Uterus (tissue), 4 donors: Measurements from ENCODE around the gene ALDH3A2. TPM values are rescaled to one million over a fixed set of nuclear protein-coding genes. Genes with fewer than 3 reads are reported as not detected.

Source experiments
- DNase-seq, 2 donors: peaks; one replicate each; pipeline ENCODE4 v3.0.0-alpha.2; 2019 to 2020
- H3K27ac ChIP-seq, 2 donors: fragments of 200-600 bp; sonication (generic); 1 replicate in 1 of 2; 2 replicates in 1 of 2; pipeline ENCODE4 v1.5.1; 2016 to 2018
- H3K27me3 ChIP-seq, 2 donors: fragments of 200-600 bp; sonication (generic); one replicate each; pipeline ENCODE4 v1.5.1; 2018 to 2019; ENCODE audit warnings: control low read depth in 1 of 2
- H3K36me3 ChIP-seq, 2 donors: fragments of 200-600 bp; sonication (generic); one replicate each; pipeline ENCODE4 v1.5.1; 2019; ENCODE audit warnings: control low read depth in 1 of 2
- H3K4me1 ChIP-seq, 2 donors: fragments of 200-600 bp; sonication (generic); one replicate each; pipeline ENCODE4 v1.5.1; 2018 to 2019; ENCODE audit warnings: control low read depth in 1 of 2
- H3K4me3 ChIP-seq, 2 donors: fragments of 200-600 bp; sonication (generic); 1 replicate in 1 of 2; 2 replicates in 1 of 2; pipeline ENCODE4 v1.5.1; 2018 to 2019; ENCODE audit warnings: mild to moderate bottlenecking in 1 of 2
- H3K9me3 ChIP-seq, 2 donors: fragments of 200-600 bp; sonication (generic); one replicate each; pipeline ENCODE4 v1.5.1; 2019; ENCODE audit warnings: control low read depth in 1 of 2
- POLR2A ChIP-seq, 2 donors: fragments of 450-650 bp; IDR thresholded peaks; one replicate each; pipeline ENCODE4 v1.6.1; 2016; ENCODE audit warnings: antibody characterized with exemption in 2 of 2, mild to moderate bottlenecking in 1 of 2, moderate library complexity in 1 of 2
- intact Hi-C: fragments of 100-400 bp; cut with DNase I; formaldehyde crosslinking; loops from one replicate; pipeline ENCODE4 v1.15.1; 2023; ENCODE audit warnings: low total_unique reads
- total RNA-seq, 4 donors: library from RNA; depleted of rRNA in 3 of 4; stranded (reverse); fragments of >200 nt in 3 of 4; gene quantifications; one replicate each; pipeline versions ENCODE4 v1.1.0 to v1.2.4, GENCODE V29; 2014 to 2023
- TF ChIP-seq, protein P1 (sequence below), 4 experiments: fragments of 200-600 bp in 2 of 4; fragments of 450-650 bp in 2 of 4; sonication (generic) in 2 of 4; IDR thresholded peaks; one replicate each; pipeline ENCODE4 v1.5.1; 2016 to 2019; ENCODE audit warnings: antibody characterized with exemption in 4 of 4, mild to moderate bottlenecking in 2 of 4, moderate library complexity in 1 of 4
- donor health status: DM: yes; HTN: yes; CAD: no.

ALDH3A2 gene
- total RNA-seq, 4 donors from 2014 or later = 19.0 to 166 (median 82.5) TPM

DNA sequence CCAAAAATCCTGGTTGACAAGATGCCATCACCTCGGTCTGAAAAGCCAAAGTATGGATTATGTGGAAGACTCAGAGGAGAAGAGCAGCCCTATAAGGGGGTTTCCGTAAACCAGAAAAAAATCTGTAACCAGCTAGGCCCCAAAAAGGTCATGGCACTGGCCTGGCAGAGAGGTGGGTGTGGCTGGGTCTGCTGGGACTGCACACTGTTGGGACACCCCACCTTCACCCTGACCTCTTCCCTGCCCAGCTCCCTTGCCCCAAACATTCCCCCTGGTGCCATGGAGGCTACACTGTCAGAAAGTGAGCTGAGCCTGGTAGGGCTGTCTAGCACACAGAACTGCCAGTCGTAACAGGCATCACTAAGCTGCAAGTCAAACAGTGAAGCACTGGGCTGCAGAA is 61.3 kb downstream of the ALDH3A2 start:
- intact Hi-C loops = no loop called here
- no peak for DNase-seq
- no peak for TF ChIP-seq POLR2A (IDR thresholded peaks at IDR 0.05)
- TF ChIP-seq, protein P1, sequence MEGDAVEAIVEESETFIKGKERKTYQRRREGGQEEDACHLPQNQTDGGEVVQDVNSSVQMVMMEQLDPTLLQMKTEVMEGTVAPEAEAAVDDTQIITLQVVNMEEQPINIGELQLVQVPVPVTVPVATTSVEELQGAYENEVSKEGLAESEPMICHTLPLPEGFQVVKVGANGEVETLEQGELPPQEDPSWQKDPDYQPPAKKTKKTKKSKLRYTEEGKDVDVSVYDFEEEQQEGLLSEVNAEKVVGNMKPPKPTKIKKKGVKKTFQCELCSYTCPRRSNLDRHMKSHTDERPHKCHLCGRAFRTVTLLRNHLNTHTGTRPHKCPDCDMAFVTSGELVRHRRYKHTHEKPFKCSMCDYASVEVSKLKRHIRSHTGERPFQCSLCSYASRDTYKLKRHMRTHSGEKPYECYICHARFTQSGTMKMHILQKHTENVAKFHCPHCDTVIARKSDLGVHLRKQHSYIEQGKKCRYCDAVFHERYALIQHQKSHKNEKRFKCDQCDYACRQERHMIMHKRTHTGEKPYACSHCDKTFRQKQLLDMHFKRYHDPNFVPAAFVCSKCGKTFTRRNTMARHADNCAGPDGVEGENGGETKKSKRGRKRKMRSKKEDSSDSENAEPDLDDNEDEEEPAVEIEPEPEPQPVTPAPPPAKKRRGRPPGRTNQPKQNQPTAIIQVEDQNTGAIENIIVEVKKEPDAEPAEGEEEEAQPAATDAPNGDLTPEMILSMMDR (IDR thresholded peaks at IDR 0.05) = no peak
- Histone ChIP-seq H3K4me3 (no peak overlapping the region), H3K9me3 (no peaks in the 10 kb centered on the region), H3K27ac (no peak overlapping the region), H3K36me3 (no peaks in the 10 kb centered on the region), H3K27me3 (no peaks in the 10 kb centered on the region), H3K4me1 (no peaks in the 10 kb centered on the region)

DNA sequence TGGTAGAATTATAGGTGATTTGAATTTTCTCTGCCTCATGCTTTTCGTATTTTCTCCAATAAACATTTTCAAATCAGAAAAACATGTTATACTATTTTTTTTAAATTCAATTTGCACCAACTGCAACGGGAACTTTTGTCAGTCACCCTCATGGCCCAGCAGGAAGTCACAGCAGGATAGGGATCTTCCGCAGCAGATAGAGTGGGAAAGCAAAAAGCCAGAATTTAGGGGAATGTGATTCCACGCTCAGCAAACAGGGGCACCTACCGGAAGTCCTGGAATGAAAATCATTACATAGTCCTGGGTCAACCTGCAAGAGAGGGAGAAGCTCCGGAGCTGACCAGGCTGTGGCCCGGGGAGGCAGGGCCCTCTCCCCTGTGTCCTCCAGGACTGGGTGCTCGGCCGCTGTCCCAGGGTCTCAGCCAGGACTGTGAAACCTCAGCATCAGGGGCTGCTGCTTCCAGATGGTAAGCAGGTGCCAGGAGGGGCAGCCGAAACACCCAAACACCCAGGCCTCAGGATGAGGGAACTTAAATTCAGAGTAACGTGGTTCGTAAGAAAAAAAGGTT is 64.0 kb downstream of the ALDH3A2 start:
- no peaks in the 10 kb centered on the region for H3K4me1 ChIP-seq
- TF ChIP-seq POLR2A (IDR thresholded peaks at IDR 0.05) = no peak
- TF ChIP-seq, protein P1 (IDR thresholded peaks at IDR 0.05) = no peak
- no peak for DNase-seq
- no peak overlapping the region for H3K4me3 ChIP-seq
- H3K27me3 ChIP-seq = no peaks in the 10 kb centered on the region
- intact Hi-C loops = no loop called here
- H3K27ac ChIP-seq = no peak overlapping the region
- no peaks in the 10 kb centered on the region for H3K9me3 ChIP-seq
- no peaks in the 10 kb centered on the region for H3K36me3 ChIP-seq

DNA sequence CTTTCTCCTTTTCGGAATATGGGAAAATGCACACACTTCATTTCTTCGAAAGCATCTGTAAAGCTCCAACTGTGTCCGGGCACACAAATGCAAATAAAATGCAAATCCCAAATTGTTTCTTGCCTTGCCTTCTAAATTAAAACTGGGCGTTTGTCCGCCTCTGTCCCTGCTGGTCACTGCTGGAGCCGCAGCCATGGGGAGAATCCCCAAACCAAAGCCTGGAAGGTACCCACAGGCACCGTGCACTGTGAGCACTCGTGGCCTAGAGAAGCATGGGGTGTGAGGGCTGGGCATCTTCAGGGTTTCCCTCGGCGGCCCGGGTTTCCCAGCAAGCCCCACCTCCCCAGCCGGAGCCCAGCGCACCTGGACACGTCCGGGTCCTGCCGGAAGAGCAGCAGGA is 64.9 kb downstream of the ALDH3A2 start:
- no peak for DNase-seq
- H3K9me3 ChIP-seq = no peaks in the 10 kb centered on the region
- TF ChIP-seq POLR2A (IDR thresholded peaks at IDR 0.05) = no peak
- TF ChIP-seq, protein P1 (IDR thresholded peaks at IDR 0.05) = no peak
- no peak overlapping the region for H3K4me3 ChIP-seq
- H3K27me3 ChIP-seq = no peaks in the 10 kb centered on the region
- H3K27ac ChIP-seq = no peak overlapping the region
- no peaks in the 10 kb centered on the region for H3K36me3 ChIP-seq
- no peaks in the 10 kb centered on the region for H3K4me1 ChIP-seq
- intact Hi-C loops = no loop called here

DNA sequence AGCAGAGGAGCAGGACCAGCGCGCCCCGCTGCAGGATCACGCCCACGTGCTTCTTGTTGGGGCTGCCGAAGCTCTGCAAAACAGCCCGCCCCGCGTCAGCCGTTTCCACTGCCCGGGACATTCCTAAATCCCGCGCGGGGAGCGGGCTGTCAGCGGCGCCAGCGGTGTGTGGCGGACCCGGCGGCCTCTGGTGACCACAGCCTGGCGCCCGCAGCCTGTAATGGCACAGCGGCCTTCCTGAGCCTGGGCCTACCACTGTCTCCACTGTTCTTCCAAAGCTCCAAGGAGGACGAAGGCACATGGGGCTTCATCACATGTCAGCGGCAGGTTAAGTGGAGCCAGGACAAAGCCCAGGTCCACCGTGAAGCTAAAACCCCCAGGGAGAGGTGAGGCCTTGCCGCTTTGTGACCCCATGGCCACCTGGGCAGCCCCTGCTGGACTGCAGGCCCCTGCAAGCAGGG is 65.4 kb downstream of the ALDH3A2 start:
- no peaks in the 10 kb centered on the region for H3K27me3 ChIP-seq
- no peaks in the 10 kb centered on the region for H3K9me3 ChIP-seq
- no peaks in the 10 kb centered on the region for H3K4me1 ChIP-seq
- no peak overlapping the region for H3K27ac ChIP-seq
- H3K36me3 ChIP-seq = no peaks in the 10 kb centered on the region
- no peak overlapping the region for H3K4me3 ChIP-seq
- intact Hi-C loops = no loop called here
- TF ChIP-seq, protein P1 (IDR thresholded peaks at IDR 0.05) = no peak
- no peak for TF ChIP-seq POLR2A (IDR thresholded peaks at IDR 0.05)
- no peak for DNase-seq

DNA sequence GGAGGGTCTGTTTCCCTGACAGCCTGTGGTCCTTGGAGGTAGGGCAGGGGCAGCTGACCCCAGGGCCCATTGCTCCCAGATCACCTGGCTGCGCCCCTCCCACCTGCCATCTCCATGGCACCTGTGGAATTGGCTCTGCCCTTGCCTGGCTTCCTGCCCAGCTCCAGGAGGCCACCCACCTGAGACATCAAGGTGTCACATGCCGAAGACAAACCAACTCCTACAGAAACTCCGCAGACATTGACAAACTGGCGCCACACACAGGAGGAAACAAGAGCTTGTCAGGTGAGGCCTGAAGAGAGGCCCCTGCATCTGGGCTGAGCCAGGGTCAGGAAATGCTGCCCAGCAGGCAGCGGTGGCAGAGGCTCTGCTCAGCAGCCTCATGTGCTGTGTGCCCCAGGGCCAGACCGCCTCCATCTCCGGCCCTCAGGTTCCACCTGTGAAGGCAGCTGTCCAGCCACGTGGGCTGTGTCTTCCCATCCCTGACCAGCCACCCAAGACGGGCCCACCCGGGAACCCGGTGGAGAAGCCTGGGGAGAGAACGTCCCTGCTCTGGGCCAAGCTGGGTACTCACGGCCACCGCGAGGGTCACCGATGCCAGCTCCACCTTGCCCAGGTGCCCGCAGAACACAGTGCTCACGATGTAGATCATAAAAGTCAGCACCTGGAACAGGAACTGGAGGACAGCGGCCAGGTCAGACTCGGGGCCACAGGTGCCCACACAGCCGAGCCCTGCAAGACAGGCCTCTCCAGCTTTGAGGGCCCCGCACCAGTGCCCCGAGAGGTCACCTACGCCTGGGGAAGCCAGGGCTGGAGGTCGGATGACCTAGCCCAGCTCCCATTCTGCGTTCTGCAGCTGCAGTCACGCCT is 66.2 kb downstream of the ALDH3A2 start:
- TF ChIP-seq, protein P1 (IDR thresholded peaks at IDR 0.05) = no peak
- TF ChIP-seq POLR2A (IDR thresholded peaks at IDR 0.05) = no peak
- no peak for DNase-seq

More for the DNA sequence above, 66.2 kb downstream of the ALDH3A2 start:
- no peak overlapping the region for H3K27ac ChIP-seq
- H3K4me1 ChIP-seq = no peaks in the 10 kb centered on the region
- intact Hi-C loops = no loop called here
- no peak overlapping the region for H3K4me3 ChIP-seq
- H3K36me3 ChIP-seq = no peaks in the 10 kb centered on the region
- H3K27me3 ChIP-seq = no peaks in the 10 kb centered on the region
- H3K9me3 ChIP-seq = no peaks in the 10 kb centered on the region
